GM19372 (cell line): ENCODE data around the gene ANXA2.

Experiments
- ATAC-seq: cut with Tn5 transposase; IDR thresholded peaks from one replicate; pipeline ENCODE4 v1.9.1; 2021; ENCODE audit warnings: mild to moderate bottlenecking, low read depth, moderate library complexity; ENCODE audit not compliant: unreplicated experiment

The ANXA2 gene

GRCh38 chr15:60390871-60391501 is 6.8 kb downstream of the ANXA2 start:
- no peak for ATAC-seq

- ATAC-seq: no peak
Observed at GRCh38 chr15:60390231-60390630, 7.6 kb downstream of the ANXA2 start.

- peak; percentile 70 for ATAC-seq
Observed at GRCh38 chr15:60389261-60390077, 8.3 kb downstream of the ANXA2 start.

GRCh38 chr15:60387321-60387720 is 10.5 kb downstream of the ANXA2 start:
- no peak for ATAC-seq

- no peak for ATAC-seq
Observed at GRCh38 chr15:60386615-60387014, 11.2 kb downstream of the ANXA2 start.

GRCh38 chr15:60385620-60386552 is 11.9 kb downstream of the ANXA2 start:
- ATAC-seq: no peak

GRCh38 chr15:60384526-60385126 is 13.2 kb downstream of the ANXA2 start:
- no peak for ATAC-seq

GRCh38 chr15:60384053-60384452 is 13.7 kb downstream of the ANXA2 start:
- no peak for ATAC-seq

- no peak for ATAC-seq
Observed at GRCh38 chr15:60382773-60383674, 14.8 kb downstream of the ANXA2 start.

GRCh38 chr15:60381148-60381788 is 16.5 kb downstream of the ANXA2 start:
- no peak for ATAC-seq

- no peak for ATAC-seq
Observed at GRCh38 chr15:60379525-60380274, 18.1 kb downstream of the ANXA2 start.

- no peak for ATAC-seq
Observed at GRCh38 chr15:60379185-60379524, 18.6 kb downstream of the ANXA2 start.

- no peak for ATAC-seq
Observed at GRCh38 chr15:60376677-60377095, 21.1 kb downstream of the ANXA2 start.

- no peak for ATAC-seq
Observed at GRCh38 chr15:60375306-60375705, 22.5 kb downstream of the ANXA2 start.

- ATAC-seq: no peak
Observed at GRCh38 chr15:60374628-60375081, 23.1 kb downstream of the ANXA2 start.

- ATAC-seq: no peak
Observed at GRCh38 chr15:60374209-60374608, 23.6 kb downstream of the ANXA2 start.

- no peak for ATAC-seq
Observed at GRCh38 chr15:60373745-60374144, 24.0 kb downstream of the ANXA2 start.

- no peak for ATAC-seq
Observed at GRCh38 chr15:60373327-60373726, 24.5 kb downstream of the ANXA2 start.
